ENCODE results near the gene ADAMTSL1.

DNA sequence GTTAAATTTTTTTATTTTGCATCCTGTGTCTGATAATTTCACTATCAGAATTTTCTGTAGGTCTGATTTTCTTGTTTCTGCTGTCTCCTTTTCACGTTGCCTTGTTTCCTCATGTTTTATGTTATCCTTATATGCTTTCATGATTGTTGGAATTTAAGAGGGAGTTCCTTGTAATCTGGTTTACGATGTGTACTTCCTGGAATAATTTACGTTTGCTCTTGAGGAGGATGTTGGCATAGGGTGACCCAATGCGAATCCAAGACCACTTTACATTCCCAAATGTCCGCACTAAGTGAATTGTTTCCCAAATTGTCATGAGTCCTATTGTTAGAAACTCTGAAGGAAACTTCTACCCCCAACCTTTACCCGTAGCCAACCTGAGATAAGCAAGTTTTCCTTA, 80.3 kb downstream of the ADAMTSL1 start:
- no peak for TF ChIP-seq CTCF (IDR thresholded peaks at IDR 0.05; ENCODE audit: insufficient read depth, low read length, poor library complexity, severe bottlenecking)
- TF ChIP-seq EZH2phosphoT487 (conservative IDR thresholded peaks at IDR 0.05; ENCODE audit: low read length), result no peak

Data from SU-DHL-6 (cell line).